Endothelial cell of umbilical vein (primary cell): ENCODE results near the gene PSPC1.

Experiments used
- CTCF ChIP-seq, 2 donors: IDR thresholded peaks; 1 replicate in 1 of 2; 2 replicates in 1 of 2; pipeline ENCODE4 v1.5.1; 2011; ENCODE audit warnings: low read length in 2 of 2, mild to moderate bottlenecking in 2 of 2, moderate library complexity in 2 of 2, control low read depth in 1 of 2, inconsistent platforms in 1 of 2, low read depth in 1 of 2; ENCODE audit not compliant: insufficient read depth in 1 of 2; ENCODE audit errors: extremely low read depth in 1 of 2
- EZH2 ChIP-seq: IDR thresholded peaks from 2 replicates; pipeline ENCODE4 v1.6.1; 2012; ENCODE audit warnings: borderline replicate concordance, low read depth, mild to moderate bottlenecking, moderate library complexity, low read length, inconsistent platforms; ENCODE audit not compliant: severe bottlenecking
- GATA2 ChIP-seq: IDR thresholded peaks from 2 replicates; pipeline ENCODE4 v1.7.0; 2011; ENCODE audit warnings: low read depth, mild to moderate bottlenecking, moderate library complexity, mixed read lengths, low read length; ENCODE audit not compliant: insufficient read length, insufficient read depth
- JUN ChIP-seq: IDR thresholded peaks from 2 replicates; pipeline ENCODE4 v1.6.1; 2011; ENCODE audit warnings: borderline replicate concordance, low read depth; ENCODE audit not compliant: insufficient read length, insufficient read depth
- MAX ChIP-seq: IDR thresholded peaks from 2 replicates; pipeline ENCODE4 v1.6.1; 2011; ENCODE audit not compliant: insufficient read depth, insufficient read length
- POLR2A ChIP-seq: IDR thresholded peaks from 2 replicates; pipeline ENCODE4 v1.6.1; 2012; ENCODE audit warnings: low read depth, mild to moderate bottlenecking, control low read depth, low read length

GRCh38 chr13:19670147-19670546 lies 112.6 kb downstream of the PSPC1 start:
- TF ChIP-seq JUN (no peak), POLR2A (no peak), CTCF (IDR thresholded peaks at IDR 0.05; ENCODE audit: extremely low read depth in 1 of 2, insufficient read depth in 1 of 2, low read depth in 1 of 2, low read length in 2 of 2) (no peak), EZH2 (no peak), GATA2 (no peak), MAX (no peak)
